ENCODE results near the gene MAPRE3. TPM values are rescaled to one million over a fixed set of nuclear protein-coding genes. Genes with fewer than 3 reads are reported as not detected.

Gene MAPRE3
- total RNA-seq, 1 donor from 2014 or later, result 4.1 TPM

- Mint-ChIP-seq H3K27ac (ENCODE audit: unreplicated experiment) (no peak overlapping the region), H3K4me3 (ENCODE audit: unreplicated experiment) (peak overlapping the region; percentile 92), H3K36me3 (ENCODE audit: low read depth, unreplicated experiment) (peaks cover 44% of the 10 kb centered on the region), H3K4me1 (ENCODE audit: unreplicated experiment) (peaks cover 36% of the 10 kb centered on the region), H3K27me3 (ENCODE audit: unreplicated experiment) (peaks cover 33% of the 10 kb centered on the region), H3K9me3 (ENCODE audit: unreplicated experiment) (no peaks in the 10 kb centered on the region)
- no peak for DNase-seq (ENCODE audit: low spot score)
- TF ChIP-seq, protein P1, sequence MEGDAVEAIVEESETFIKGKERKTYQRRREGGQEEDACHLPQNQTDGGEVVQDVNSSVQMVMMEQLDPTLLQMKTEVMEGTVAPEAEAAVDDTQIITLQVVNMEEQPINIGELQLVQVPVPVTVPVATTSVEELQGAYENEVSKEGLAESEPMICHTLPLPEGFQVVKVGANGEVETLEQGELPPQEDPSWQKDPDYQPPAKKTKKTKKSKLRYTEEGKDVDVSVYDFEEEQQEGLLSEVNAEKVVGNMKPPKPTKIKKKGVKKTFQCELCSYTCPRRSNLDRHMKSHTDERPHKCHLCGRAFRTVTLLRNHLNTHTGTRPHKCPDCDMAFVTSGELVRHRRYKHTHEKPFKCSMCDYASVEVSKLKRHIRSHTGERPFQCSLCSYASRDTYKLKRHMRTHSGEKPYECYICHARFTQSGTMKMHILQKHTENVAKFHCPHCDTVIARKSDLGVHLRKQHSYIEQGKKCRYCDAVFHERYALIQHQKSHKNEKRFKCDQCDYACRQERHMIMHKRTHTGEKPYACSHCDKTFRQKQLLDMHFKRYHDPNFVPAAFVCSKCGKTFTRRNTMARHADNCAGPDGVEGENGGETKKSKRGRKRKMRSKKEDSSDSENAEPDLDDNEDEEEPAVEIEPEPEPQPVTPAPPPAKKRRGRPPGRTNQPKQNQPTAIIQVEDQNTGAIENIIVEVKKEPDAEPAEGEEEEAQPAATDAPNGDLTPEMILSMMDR (IDR thresholded peaks at IDR 0.05; ENCODE audit: unreplicated experiment), result no peak
Observed at GRCh38 chr2:27053321-27053720, 82.9 kb downstream of the MAPRE3 start.

DNA sequence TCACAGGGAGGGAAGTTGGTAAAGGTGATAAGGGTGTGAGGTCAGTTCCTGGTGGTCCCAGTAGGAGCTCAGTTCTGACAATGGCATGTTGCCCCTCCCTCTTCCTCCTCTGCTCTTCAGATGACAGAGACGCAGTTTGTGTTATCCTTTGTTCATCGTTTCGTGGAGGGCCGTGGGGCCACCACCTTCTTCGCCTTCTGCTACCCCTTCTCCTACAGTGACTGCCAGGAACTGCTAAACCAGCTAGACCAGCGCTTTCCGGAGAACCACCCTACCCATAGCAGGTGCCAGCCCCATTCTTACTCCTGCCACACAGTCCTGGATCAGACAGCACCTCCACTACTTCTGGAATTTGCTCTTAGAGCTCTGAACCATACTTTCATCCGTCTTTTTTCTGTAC, 83.3 kb downstream of the MAPRE3 start:
- no peaks in the 10 kb centered on the region for H3K9me3 Mint-ChIP-seq (ENCODE audit: unreplicated experiment)
- TF ChIP-seq, protein P1 (IDR thresholded peaks at IDR 0.05; ENCODE audit: unreplicated experiment), result no peak
- DNase-seq (ENCODE audit: low spot score), result no peak
- peaks cover 33% of the 10 kb centered on the region for H3K27me3 Mint-ChIP-seq (ENCODE audit: unreplicated experiment)
- peaks cover 46% of the 10 kb centered on the region for H3K36me3 Mint-ChIP-seq (ENCODE audit: low read depth, unreplicated experiment)
- peak overlapping the region; percentile 1 for H3K27ac Mint-ChIP-seq (ENCODE audit: unreplicated experiment)
- peaks cover 36% of the 10 kb centered on the region for H3K4me1 Mint-ChIP-seq (ENCODE audit: unreplicated experiment)
- H3K4me3 Mint-ChIP-seq (ENCODE audit: unreplicated experiment), result peak overlapping the region; percentile 70

DNA sequence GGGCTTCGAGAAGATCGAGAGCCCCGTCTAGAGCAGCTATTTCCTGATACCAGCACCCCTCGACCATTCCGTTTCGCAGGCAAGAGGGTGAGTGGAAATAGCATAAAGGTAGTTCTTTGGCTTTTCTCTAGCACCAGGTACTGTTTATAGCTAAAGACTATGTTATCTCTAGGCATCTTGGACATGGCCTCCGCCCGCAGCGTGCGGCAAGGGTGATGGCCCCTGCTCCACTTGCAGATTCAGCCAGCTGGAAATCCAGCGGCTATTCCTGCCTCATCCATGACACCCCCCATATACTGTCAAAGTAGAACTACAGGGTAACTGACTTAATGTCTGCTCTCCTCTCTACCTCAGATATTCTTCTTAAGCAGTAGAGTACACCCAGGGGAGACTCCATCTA, 84.3 kb downstream of the MAPRE3 start:
- Mint-ChIP-seq H3K27ac (ENCODE audit: unreplicated experiment) (no peak overlapping the region), H3K4me1 (ENCODE audit: unreplicated experiment) (peaks cover 30% of the 10 kb centered on the region), H3K9me3 (ENCODE audit: unreplicated experiment) (no peaks in the 10 kb centered on the region), H3K27me3 (ENCODE audit: unreplicated experiment) (peaks cover 27% of the 10 kb centered on the region), H3K36me3 (ENCODE audit: low read depth, unreplicated experiment) (peaks cover 46% of the 10 kb centered on the region), H3K4me3 (ENCODE audit: unreplicated experiment) (peak overlapping the region; percentile 20)
- TF ChIP-seq, protein P1 (IDR thresholded peaks at IDR 0.05; ENCODE audit: unreplicated experiment), result no peak
- no peak for DNase-seq (ENCODE audit: low spot score)

DNA sequence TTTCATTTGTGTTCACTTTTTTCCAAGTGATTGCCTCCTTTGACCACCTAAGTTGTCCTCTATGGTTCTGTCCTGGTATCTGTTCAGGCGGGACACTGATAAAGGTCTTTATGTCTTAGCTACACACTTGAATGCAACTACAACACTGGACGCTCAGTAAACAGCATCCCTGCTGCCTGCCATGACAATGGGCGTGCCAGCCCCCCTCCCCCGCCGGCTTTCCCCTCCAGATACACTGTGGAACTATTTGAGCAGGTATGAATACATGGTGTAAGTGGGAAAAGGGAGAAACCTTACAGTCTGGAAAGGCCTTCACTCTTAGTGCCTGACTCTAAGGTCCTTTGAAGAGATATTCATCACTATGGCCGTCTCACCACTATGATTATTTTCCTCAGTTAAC, 86.7 kb downstream of the MAPRE3 start:
- Mint-ChIP-seq H3K36me3 (ENCODE audit: low read depth, unreplicated experiment) (peaks cover 35% of the 10 kb centered on the region), H3K9me3 (ENCODE audit: unreplicated experiment) (no peaks in the 10 kb centered on the region), H3K4me1 (ENCODE audit: unreplicated experiment) (peaks cover 18% of the 10 kb centered on the region), H3K27me3 (ENCODE audit: unreplicated experiment) (peaks cover 9% of the 10 kb centered on the region), H3K27ac (ENCODE audit: unreplicated experiment) (no peak overlapping the region), H3K4me3 (ENCODE audit: unreplicated experiment) (no peak overlapping the region)
- TF ChIP-seq, protein P1 (IDR thresholded peaks at IDR 0.05; ENCODE audit: unreplicated experiment), result no peak
- DNase-seq (ENCODE audit: low spot score), result no peak

- DNase-seq (ENCODE audit: low spot score), result no peak
- H3K27ac Mint-ChIP-seq (ENCODE audit: unreplicated experiment), result peak overlapping the region; percentile 42
- H3K36me3 Mint-ChIP-seq (ENCODE audit: low read depth, unreplicated experiment), result peaks cover 42% of the 10 kb centered on the region
- no peak overlapping the region for H3K4me3 Mint-ChIP-seq (ENCODE audit: unreplicated experiment)
- H3K27me3 Mint-ChIP-seq (ENCODE audit: unreplicated experiment), result peaks cover 5% of the 10 kb centered on the region
- H3K9me3 Mint-ChIP-seq (ENCODE audit: unreplicated experiment), result no peaks in the 10 kb centered on the region
- TF ChIP-seq, protein P1 (IDR thresholded peaks at IDR 0.05; ENCODE audit: unreplicated experiment), result no peak
- peaks cover 20% of the 10 kb centered on the region for H3K4me1 Mint-ChIP-seq (ENCODE audit: unreplicated experiment)
Observed at GRCh38 chr2:27058210-27058609, 87.8 kb downstream of the MAPRE3 start.
